Activated T-cell treated with anti-CD3 and anti-CD28 coated beads, Interleukin-2, amount 50 U/mL, for 1 hour (primary cell): ENCODE measurements around the gene SLC6A5.
"Not testable (repeated sequence)": the region's sequence is repeated elsewhere in the genome, so short reads cannot be mapped to it uniquely, and the experiment has no call there.

Experiments
- DNase-seq: peaks from one replicate; pipeline ENCODE4 v3.0.0-alpha.2; 2020

The SLC6A5 gene

DNA sequence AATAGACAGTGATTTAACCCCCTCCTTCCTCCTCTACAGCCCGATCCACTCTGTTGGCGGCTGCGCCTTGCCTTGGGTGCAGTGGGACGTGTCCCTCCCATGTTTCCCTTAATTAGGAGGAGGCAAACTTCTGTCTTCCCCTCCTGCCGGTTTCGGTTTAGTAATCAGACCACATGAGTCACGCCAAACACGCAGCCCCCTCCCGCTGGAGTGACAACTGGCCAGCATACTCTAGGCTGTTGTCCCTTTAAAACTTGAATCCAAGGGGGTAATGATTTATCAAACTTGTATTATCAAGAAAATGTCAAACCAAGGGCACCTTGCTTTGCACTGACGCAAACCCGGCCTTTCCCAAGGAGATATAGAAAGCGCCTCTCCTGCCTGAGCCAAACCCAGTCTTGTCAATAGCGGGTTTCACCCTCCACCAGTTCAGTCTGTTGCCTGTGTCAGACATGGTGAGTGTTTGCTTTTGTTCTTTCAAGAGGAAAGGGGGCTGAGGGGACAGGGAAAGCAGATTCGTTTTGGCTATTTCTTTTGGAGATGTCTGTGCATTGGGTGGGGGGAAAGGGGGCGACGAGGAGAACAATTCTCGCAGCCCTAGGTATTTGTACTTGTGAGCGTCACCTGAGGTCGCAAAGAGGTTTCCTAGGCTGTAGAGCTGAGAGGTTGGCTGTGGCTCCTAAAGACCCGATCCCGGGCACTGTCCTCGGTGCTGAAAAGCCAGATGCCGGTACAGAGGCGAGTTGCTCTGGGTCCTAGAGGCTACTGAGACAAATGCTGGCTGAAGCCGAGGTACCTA is at the start of gene SLC6A5:
SLC6A5 (plus strand) TSS at position 388 of the 799 bp plus-strand sequence; CDS start at position 453, 65 bp downstream.
- no peak for DNase-seq

- no peak for DNase-seq
Measured at GRCh38 chr11:20551096-20551495, 48.3 kb upstream of the SLC6A5 start.

- DNase-seq = no peak
Measured at GRCh38 chr11:20555783-20556182, 43.6 kb upstream of the SLC6A5 start.

GRCh38 chr11:20556396-20556795 is 43.0 kb upstream of the SLC6A5 start:
- not testable (repeated sequence) for DNase-seq

DNA sequence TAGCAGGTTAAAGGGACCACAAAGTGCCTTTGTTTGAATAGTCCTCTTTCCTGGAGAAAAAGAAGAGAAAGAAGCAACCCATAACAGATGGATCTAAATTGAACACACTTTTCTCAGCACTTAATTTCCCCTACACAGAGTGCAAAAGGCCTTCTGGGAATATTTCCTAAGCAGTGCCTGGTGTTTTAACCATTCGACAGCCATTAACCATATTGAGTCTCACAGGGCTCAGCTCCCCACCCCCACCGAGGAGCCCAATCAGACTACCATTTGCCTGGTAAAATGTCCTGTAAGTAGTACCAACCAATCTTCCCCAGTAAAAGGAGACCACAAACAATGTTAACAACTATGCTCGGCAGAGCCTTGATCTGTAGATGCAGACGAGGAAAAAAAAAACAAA is 40.7 kb upstream of the SLC6A5 start:
- no peak for DNase-seq

DNA sequence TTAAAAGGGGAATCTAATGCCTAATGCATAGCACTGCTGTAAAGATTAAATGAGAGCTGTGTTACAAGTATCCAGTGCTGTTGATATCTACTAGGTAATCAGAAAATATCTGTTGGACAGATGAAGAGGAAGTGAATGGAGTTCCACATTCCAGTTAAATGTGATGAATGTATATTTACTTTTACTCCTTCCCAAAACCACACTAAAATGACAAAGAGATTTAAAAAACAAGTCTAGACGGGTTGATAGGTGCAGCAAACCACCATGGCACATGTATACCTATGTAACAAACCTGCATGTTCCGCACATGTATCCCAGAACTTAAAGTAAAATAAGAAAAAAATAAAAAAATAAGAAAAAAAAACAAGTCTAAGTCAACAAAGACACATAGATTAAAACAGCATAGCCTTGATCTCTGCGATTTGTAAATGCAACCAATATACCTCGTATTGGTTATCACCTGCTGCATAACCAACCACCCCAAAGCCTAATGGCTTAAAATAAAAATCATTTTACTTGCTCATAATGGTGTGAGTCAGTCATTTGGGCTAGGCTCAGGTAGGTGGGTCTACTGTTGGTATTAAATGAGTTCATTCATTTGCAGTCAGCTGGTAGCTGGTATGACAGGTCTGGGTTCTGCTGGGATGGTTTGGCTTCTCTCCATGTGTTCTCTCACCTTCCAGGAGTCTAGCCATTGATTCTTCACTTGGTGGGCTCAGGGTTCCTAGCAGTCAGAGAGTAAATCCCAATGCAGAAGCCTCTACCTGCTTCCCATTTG is 39.7 kb upstream of the SLC6A5 start:
- no peak for DNase-seq

DNA sequence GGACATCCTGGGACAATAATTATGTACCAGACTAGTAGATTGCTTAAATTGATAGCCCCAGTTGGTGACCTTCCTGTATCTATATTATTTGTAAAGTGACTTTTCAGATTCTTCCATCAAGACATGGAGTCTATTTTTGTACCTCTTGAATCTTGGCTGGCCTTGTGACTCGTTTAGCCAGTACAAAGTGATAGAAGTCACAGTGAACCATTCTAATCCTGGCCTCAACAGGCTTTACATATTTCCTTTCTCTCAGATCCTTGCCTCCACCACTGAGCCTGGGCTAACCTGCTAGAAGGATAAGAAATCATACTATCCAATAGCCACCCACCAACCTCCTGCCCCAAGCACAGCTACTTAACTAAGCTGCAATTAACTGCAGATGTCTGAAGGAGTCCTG is 37.5 kb upstream of the SLC6A5 start:
- DNase-seq = no peak

- no peak for DNase-seq
Measured at GRCh38 chr11:20563866-20564265, 35.5 kb upstream of the SLC6A5 start.

- DNase-seq = no peak
Measured at GRCh38 chr11:20564846-20565635, 34.4 kb upstream of the SLC6A5 start.

DNA sequence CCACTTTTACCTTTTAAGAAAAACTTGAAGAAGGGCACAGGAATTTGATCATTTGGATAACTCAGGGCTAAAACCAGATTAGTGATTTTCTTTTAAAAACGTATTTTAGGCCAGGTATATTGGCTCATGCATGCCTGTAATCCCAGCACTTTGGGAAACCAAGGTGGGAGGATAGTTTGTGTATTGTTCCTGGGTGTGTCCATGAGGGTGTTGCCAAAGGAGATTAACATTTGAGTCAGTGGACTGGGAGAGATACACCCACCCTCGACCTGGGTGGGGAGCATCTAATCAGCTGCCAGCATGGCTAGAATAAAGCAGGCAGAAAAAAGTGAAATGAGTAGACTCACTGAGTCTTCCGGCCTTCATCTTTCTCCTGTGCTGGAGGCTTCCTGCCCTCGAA is 33.3 kb upstream of the SLC6A5 start:
- not testable (repeated sequence) for DNase-seq

DNA sequence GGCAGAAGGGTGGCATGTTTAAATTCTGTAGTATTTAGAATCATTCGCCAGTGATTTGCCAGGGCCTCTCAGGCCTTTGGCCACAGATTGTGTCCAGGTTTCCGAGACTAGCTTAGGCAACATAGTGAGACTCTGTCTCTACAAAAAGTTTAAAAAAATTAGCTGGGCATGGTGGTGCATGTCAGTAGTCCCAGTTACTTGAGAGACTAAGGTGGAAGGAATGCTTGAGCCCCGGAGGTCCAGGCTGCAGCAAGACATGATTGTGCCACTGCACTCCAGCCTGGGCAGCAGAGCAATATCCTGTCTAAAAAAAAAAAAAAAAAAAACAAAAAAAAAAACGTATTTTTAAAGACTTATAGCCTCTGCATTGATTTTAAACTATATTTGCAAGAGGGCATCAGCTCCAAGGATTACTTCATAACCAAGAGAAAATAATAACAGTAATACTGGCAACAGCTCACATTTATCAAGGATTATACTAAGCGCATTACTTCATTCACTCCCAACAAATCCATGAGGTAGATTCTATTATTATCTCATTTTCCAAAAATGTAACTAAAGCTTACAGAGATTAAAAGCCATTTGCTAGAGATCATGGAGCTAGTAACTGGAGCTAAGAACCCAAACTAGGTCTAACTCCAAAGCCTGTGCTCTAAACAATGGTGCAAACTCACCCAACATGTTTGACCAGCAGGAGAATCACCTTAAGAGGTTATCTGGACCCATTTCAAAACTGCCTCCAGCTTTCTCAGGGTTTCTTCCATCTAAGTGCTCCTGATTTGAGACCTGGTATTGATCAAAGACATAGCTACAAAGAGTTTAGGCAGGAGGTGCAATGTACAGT is 32.6 kb upstream of the SLC6A5 start:
- no peak for DNase-seq

DNA sequence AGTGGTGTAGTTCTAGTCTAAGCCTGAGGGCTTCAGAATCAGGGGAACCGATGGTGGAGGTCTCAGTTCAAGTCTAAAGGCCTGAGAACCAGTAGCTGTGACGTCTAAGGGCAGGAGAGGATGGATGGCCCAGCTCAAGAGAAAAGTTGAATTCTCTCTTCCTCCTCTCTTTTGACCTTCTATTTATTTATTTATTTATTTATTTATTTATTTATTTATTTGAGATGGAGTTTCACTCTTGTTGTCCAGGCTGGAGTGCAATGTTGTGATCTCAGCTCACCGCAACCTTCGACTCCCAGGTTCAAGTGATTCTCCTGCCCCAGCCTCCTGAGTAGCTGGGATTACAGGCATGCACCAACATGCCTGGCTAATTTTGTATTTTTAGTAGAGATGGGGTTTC is 19.7 kb upstream of the SLC6A5 start:
- not testable (repeated sequence) for DNase-seq

- DNase-seq = no peak
Measured at GRCh38 chr11:20583201-20583600, 16.2 kb upstream of the SLC6A5 start.

- no peak for DNase-seq
Measured at GRCh38 chr11:20584093-20584774, 15.2 kb upstream of the SLC6A5 start.

- DNase-seq = no peak
Measured at GRCh38 chr11:20589796-20590195, 9.6 kb upstream of the SLC6A5 start.

DNA sequence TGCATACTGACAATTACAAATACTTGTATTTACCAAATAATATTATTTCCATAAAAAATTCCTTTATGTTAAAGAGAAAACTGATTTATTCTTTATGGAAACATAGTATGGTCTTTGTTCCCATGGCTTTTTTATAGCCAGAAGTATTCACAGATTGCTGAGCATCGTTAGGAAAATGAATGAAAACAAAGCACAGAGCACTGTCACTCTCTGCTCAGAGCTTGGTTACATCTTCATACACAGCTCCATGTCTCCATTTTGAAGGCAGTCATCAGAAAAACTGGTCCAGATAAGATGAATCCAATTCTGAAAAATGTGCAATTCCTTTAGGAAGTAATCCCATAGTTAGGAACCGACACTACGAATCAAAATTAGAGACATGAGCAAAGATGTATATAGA is 9.0 kb upstream of the SLC6A5 start:
- no peak for DNase-seq

DNA sequence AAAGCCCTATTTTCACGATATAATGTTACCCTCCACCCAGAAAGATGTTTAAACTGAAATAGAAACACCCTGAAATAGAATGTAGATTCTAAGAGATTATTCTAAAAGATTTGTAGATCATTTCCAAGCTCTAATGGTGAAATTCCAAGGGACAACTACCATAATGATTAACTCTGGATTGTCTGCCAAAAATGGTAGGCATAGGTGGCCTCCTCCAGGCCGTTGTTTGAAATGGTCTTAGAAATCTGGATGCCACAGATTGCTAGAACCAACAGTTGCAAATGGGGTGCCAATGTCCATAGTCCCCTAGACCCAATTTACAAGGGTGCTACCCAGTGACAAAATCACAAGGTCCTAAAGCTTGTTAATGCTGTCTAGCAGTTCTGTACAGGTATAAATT is 6.7 kb upstream of the SLC6A5 start:
- no peak for DNase-seq

DNA sequence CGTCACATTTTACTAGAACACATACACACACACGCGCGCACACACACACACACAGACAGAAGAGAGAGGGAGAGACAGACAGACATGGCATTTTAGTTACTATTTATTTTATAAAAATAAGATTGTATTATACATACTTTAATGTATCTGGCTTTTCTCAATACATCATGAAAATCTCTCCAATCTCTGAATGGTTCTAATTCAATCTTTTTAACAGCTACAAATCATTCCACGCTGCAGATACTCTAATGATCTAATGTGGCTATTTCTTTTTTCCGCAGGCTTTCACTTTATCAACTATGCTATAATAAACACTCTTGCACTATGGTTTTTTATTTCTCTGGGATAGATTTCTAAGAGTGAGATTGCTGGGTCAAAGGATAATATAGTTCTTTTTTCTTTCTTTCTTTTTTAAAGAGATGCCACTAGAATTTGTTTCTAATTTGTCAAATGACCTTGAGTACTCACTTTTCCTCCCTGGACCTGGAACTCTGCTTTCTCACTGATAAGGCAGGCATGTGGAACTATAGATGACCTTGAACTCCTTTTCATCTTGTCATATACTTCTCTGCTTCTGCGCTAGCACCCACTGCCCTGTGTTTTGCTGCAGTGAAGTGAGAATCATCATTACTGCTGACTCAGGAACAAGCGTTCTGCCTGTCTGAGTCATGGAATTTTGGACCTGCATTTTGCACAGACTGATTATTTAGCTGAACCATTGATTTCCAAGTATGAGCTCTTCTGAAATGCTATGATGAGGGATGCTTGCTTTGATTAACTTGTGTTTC is 4.9 kb upstream of the SLC6A5 start:
- DNase-seq = no peak

DNA sequence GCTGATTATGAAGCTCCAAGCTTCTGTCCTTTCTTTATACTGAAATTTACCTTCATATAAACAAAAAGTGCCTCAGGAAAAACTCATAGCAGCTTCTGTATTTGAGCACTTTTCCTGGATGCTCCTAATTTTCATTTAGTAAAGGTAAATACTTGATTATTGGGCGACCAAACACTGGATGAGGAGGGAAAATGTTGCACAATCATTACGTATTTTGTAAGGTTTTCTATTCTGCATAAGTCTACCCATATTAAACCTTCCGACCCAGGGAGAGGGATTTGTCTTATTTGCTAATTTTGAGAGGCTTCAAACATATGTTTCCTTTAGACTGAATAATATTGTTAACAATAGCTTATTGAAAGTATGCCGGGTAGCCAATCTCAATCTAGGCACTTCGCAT is 4.3 kb upstream of the SLC6A5 start:
- DNase-seq = no peak

- DNase-seq = no peak
Measured at GRCh38 chr11:20596205-20597153, 2.9 kb upstream of the SLC6A5 start.
